A549 treated with GW870086 at 1 μM for 4 hours (cell line): ENCODE results near the gene CYGB. TPM values are rescaled to one million over a fixed set of nuclear protein-coding genes. Genes with fewer than 3 reads are reported as not detected.

Experiments used
- total RNA-seq: library from RNA; stranded (reverse); fragments of 200-300 nt; extraction: Qiagen RNA extraction; gene quantifications from 5 replicates; pipeline ENCODE4 v1.2.3, GENCODE V29; 2022; ENCODE audit warnings: low read depth

Gene CYGB
- total RNA-seq = 0.56 to 1.6 TPM (median 1.0 TPM) in 5 replicates

DNA sequence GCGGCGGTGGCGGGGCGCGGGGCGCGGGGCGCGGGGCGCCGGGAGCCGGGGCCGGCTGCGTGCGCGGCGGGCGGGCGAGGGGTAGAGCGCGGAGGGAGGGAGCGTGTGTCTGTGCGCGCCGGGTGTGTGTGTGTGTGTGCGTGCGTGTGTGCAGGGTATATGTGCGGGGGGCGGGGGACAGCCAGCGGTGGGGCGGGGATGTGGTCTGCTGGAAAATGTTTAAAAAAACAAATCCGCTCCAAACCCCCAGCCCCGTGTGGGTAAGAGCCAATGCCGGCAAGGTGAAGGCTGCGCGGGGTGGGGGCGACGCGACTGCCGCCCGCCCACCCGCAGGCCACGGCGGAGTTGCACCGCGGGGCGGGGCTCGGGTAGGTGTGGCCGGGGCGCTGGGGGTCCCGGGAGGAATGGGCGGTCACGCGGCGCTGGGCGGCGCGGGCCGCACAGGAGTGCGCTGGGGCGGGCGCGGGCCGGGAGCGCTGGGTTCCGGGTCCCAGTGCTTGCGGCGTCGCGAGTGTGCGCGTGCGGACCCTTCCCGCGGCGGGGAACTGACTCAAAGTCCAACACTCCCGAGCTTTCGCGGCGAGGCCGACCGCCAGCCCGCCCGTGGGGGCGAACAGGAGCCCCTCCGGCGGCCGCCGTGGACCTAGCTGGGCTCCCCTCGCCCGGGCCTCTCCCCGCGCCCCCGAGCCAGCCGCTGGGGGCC lies at the start of gene CYGB:
CYGB (minus strand) TSS at position 132 of the 703 bp plus-strand sequence. CDS start 167 bp downstream, outside the sequence.

DNA sequence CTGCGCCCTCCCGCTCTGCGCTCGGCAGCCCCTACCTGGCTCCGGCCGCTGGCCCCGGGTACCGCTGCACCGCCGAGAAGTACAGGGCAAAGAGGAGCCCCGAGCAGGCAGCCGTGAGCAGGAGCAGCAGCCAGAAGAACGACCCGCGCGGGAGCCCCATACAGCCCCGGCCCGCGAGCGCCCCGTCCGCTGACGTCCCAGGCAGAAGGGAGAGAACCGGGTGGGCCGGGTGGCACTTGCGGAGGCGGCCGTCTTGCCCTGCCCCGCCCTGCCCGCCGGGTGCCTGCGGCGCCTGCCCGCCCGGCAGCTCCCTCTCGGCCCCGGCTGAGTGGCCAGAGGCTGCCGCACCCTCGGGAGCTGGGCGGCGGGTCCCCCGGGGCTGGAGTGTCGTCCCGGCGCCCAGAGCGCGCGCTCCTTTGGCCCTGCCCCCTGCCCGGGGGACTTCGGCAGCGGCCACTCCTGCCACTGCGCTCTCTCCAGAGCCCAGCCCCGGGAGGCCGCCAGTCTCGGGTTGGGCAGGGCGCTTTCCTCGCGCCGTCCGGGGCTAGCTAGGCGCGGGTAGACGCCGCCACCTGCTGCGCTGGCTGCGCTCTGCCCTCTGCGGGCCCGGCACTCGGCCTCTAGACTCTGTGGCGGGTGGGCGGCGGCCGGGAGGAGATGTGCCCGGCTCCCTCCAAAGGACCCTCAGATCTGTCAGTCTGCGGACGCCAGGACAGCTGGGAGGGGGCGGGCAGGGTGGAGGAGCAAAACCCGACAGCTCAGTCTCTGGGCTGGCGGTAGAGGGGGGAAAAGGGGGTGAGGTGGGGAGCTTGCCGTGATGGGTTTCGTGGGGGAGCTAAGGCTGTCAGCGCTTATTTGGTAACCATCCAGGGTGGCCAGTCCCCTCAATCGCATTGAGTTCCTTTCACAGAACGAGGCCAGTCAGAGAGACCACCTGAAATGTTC lies 48.4 kb upstream of the CYGB start, which contains the start of gene ST6GALNAC2:
ST6GALNAC2 (minus strand) TSS at position 212 of the 945 bp plus-strand sequence; CDS start at position 160, 52 bp downstream.

DNA sequence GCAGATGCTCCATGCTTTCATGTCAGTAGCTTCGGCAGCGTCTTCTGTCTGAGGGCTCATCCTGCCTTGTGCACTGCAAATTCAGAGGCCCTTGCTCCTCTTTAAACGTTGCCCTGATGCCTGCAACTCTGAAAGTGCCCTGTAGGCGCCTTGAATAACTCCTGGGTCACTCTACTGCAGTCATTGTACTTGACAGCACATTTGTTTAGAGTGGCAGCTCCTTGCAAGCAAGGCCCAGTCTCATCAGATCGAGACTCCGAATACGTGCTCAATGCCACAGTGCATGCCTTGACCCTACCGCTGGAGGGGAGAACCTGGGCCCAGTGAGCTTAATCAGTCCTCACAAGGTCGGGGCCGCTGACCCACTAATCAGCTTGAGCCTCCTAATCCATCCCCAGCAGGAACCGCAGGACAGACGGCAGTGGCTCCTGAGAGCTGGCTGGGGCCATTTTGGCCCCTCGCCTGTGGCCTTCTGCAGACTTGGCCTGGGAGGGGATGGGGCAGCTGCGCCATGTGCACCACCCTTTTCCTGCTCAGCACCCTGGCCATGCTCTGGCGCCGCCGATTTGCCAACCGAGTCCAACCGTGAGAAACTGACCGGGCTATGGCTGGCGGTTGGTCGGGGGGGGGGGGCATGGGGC lies 2.2 kb upstream of the CYGB start, which contains the start of gene PRCD:
PRCD (plus strand) TSS at position 414 of the 641 bp plus-strand sequence; CDS start at position 512, 98 bp downstream.

DNA sequence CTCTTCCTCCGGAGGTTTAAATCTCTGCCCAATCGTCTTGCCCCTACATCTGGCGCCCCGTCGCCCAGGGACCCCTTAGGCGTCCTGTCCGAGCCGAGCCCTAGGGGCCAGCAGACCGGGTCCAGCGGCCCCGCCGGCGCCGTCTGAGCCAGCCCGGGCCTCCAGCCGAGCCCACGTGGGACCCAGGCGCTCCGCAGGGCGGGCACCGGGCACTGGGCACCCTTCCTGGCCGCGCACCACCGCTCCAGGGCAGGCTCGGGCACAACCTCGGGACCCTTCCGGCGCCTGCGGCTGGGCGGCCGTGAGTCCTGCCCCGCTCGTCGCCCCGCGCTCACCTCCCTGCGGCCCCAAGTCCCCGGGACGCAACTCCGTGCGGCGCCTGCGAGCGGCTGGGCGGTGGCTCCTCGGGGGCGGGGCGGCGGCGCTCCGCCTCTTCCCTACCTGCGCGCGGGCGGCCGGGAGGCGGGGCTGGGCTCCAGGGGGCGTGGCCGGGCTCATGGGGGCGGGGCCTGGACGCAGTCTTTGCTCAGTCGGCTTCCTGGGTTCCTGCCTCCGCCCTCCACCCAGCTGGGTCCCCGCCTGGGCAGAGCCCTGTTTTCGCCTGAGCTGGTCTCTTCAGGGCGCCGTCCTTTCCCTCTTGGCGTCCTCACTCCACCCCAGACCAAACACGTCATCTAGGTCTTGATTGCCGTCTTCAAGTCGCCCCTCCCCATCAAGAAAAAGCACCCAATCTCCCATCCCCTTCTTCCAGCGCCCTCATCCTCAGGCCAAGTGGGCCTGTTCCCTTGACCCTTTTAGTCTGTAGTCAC lies 36.3 kb downstream of the CYGB start, which contains the start of gene RHBDF2:
RHBDF2 (minus strand) TSS at position 406 of the 809 bp plus-strand sequence. CDS start 19,899 bp downstream, outside the sequence.

Other genes with a start within 250 kb of the CYGB start
- gene QRICH2, start 229.4 kb downstream of the CYGB start, total RNA-seq = 0.58 to 1.2 TPM (median 0.87 TPM) in 5 replicates
- gene PRPSAP1, start 183.8 kb downstream of the CYGB start, total RNA-seq = 57.5 to 64.2 TPM (median 59.4 TPM) in 5 replicates
- gene SPHK1, start 153.1 kb downstream of the CYGB start, total RNA-seq = 38.3 to 52.8 TPM (median 45.0 TPM) in 5 replicates
- 30.4 to 37.2 TPM (median 33.1 TPM) in 5 replicates for gene UBE2O, start 84.6 kb downstream of the CYGB start, total RNA-seq
- 0.15 to 0.78 TPM (median 0.41 TPM) in 5 replicates for gene AANAT, start 70.1 kb downstream of the CYGB start, total RNA-seq
- 52.4 to 67.1 TPM (median 60.7 TPM) in 5 replicates for gene RHBDF2, start 36.3 kb downstream of the CYGB start, total RNA-seq
- not detected in 5 replicates for gene PRCD, start 2.3 kb upstream of the CYGB start, total RNA-seq
- gene ST6GALNAC2, start 48.2 kb upstream of the CYGB start, total RNA-seq = 0.10 to 0.67 TPM (median 0.47 TPM) in 5 replicates
- gene ST6GALNAC1, start 106.0 kb upstream of the CYGB start, total RNA-seq = 0.06 to 0.54 TPM (median 0.49 TPM) in 3 of 5 replicates, not detected in the others
- 60.6 to 68.0 TPM (median 65.9 TPM) in 5 replicates for gene MXRA7, start 173.3 kb upstream of the CYGB start, total RNA-seq
- gene JMJD6, start 188.9 kb upstream of the CYGB start, total RNA-seq = 68.7 to 79.5 TPM (median 77.1 TPM) in 5 replicates
- 52.7 to 65.8 TPM (median 62.2 TPM) in 5 replicates for gene METTL23, start 189.1 kb upstream of the CYGB start, total RNA-seq
- gene SRSF2, start 199.6 kb upstream of the CYGB start, total RNA-seq = 421 to 439 TPM (median 430 TPM) in 5 replicates
- gene MFSD11, start 200.4 kb upstream of the CYGB start, total RNA-seq = 17.1 to 21.6 TPM (median 20.7 TPM) in 5 replicates